GM21717 (cell line): ENCODE measurements around the gene ANKRD61.
"Not testable (repeated sequence)": the region's sequence is repeated elsewhere in the genome, so short reads cannot be mapped to it uniquely, and the experiment has no call there.

ENCODE experiments used
- ATAC-seq: cut with Tn5 transposase; IDR thresholded peaks from one replicate; pipeline ENCODE4 v1.9.1; 2021; ENCODE audit warnings: mild to moderate bottlenecking, moderate library complexity; ENCODE audit not compliant: unreplicated experiment

ANKRD61 gene

GRCh38 chr7:6028563-6028962, 2.6 kb upstream of the ANKRD61 start:
- no peak for ATAC-seq

DNA sequence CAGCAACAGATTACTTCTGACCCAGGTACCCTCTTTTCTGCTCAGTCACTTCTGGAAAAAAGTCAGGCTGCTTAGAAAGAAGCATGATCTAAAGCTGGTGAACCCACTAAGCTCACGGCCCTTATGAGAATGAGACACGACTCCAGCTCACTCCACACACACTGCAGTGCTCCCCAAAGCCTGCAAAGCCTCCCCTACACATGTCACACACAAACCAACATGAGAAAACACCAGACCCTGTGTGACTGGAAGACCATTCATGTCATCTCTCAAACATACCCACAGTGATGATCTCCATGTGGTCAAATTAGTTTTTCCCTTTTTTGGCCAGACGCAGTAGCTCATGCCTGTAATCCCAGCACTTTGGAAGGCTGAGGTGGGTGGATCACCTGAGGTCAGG, 391 bp downstream of the ANKRD61 start:
- ATAC-seq, result no peak

GRCh38 chr7:6032167-6032566, 991 bp downstream of the ANKRD61 start:
- ATAC-seq, result no peak

DNA sequence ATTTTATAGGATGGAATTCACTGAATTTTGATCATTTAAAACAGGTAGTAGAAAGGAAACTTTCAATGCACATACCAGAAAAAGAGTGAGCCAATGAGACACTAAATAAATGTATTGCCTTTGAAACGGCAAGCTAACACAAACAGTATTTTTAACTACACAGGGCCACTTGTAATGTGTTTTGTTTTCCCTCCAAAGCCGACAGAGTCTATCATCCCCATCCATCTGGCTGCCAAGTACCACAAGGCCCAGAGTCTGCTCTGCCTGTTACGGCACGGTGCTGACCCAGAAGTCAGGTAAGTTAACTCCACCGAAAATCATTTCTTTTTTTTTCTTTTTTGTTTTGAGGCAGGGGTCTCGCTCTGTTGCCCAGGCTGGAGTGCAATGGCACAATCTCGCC, 1.5 kb downstream of the ANKRD61 start:
- no peak for ATAC-seq

DNA sequence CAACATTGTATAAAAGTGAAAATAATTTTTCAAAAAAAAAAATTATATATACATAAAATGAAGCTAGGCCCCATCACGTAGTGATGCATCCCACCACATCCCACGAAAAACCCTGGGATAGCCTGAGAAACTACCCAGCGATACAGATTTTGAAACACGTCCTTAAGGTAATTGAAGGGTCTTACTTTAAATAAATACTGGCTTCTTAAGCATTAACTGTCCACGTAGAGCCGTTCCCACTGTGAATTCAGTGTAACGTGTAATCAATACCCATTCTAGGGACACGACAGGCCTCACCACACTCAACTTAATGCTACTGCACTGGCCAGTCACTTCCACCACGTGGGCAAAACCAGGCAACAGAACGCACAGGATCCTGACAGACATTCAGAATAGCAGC, 4.0 kb downstream of the ANKRD61 start:
- ATAC-seq, result no peak

GRCh38 chr7:6035686-6036085, 4.5 kb downstream of the ANKRD61 start:
- no peak for ATAC-seq

- ATAC-seq, result no peak
These were observed 18.6 kb downstream of the ANKRD61 start for GRCh38 chr7:6049780-6050179.

- not testable (repeated sequence) for ATAC-seq
These were observed 20.0 kb downstream of the ANKRD61 start for GRCh38 chr7:6051185-6051584.

GRCh38 chr7:6056616-6057015, 25.4 kb downstream of the ANKRD61 start:
- ATAC-seq, result no peak

DNA sequence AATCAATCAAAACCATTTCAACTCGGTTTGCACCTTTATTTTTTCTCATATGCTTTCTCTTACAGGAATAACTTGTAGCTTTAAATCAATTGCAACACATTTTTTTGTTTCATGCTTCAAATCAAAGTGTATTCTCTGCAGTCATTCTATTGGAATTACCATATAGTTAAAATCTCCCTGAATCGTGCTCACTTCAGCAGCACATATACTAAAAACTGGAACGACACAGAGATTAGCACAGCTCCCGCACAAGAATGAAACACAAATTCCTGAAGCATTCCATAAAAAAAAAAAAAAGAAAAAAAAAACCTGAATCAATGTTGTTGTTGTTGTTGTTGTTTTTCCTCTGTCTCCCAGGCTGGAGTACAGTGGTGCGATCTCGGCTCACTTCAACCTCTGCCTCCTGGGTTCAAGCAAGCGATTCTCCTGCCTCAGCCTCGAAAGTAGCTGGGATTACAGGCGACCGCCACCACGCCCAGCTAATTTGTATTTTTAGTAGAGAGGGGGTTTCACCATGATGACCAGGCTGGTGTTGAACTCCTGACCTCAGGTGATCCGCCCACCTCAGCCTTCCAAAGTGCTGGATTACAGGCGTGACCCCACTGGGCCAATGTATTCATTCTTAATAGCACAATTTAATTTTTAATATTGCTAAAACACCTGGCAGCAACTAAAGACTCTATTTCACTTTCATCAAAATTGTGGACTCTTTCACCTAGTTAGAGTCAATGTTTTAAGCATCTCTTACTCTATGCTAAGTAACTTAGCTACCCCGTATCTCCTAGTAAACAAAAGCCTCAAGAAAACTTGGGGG, 26.3 kb downstream of the ANKRD61 start:
- no peak for ATAC-seq

DNA sequence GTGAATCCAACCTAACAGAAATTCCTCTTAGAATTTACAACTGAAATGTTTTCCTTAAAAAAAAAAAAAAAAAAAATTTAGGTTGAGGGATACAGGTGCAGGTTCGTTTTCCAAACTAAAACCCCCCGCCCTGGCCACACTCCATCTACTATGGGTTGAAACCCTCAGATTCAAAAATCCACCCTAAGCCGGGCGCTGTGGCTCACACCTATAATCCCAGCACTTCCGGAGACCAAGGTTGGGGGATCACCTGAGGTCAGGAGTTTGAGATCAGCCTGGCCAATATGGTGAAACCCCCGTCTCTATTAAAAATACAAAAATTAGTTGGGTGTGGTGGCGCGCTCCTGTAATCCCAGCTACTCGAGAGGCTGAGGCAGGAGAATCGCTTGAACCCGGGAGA, 28.8 kb downstream of the ANKRD61 start:
- not testable (repeated sequence) for ATAC-seq

DNA sequence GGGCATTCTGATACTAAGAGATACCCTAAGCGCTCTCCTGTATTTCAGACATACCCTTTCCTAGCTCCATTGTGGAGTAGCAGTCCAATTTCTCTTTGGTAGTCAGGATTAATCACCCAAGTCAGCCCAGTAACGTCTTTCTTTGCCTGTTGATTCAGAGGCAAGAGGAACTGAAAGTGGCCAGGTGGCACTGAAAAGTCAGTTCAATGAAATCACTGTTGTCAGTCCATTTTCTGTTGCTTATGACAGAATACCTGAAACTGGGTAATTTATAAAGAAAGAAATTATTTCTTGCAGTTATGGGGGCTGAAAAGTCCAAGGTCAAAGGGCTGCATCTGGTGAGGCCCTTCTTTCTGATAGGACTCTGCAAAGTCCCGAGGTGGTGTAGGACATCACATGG, 40.2 kb downstream of the ANKRD61 start:
- ATAC-seq, result peak; percentile 73

DNA sequence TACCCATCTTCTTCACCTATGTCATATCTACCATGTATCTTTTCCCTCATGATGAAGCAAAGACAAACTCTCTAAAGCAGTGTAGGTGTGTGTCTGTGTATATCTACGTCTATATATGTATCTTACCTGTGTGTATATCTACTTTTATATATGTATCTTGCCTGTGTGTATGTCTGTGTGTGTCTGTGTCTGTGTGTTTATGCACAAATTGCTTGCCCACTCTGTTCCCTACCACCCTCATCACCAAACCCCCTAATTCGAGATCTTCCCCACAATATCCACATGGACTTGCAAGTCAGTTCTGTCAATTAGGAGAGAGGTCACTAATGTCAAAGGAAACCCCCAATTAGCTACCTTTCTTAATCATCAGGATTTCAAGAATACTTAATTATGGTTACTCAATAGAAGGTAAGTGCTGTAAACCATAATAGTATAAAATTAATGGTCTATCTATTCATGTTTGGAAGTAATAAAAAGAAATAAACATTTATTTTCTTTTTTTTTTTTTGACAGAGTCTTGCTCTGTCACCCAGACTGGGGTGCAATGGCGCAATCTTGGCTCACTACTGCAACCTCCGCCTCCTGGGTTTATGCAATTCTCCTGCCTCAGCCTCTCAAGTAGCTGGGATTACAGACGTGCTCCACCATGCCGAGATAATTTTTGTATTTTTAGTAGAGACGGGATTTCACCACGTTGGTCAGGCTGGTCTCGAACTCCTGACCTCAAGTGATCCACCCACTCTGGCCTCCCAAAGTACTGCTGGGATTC, 43.6 kb downstream of the ANKRD61 start:
- no peak for ATAC-seq

GRCh38 chr7:6078548-6078947, 47.4 kb downstream of the ANKRD61 start:
- no peak for ATAC-seq

- ATAC-seq, result not testable (repeated sequence)
These were observed 51.9 kb downstream of the ANKRD61 start for GRCh38 chr7:6083047-6083446.
